NCI-H2196 (cell line): ENCODE results near the gene OR8B3.
A peak's percentile ranks its signal among the peaks of the same experiment; 100 is the strongest.
"Not testable (repeated sequence)": the region's sequence is repeated elsewhere in the genome, so short reads cannot be mapped to it uniquely, and the experiment has no call there.

Experiments used
- DNase-seq: peaks from one replicate; lab custom pipeline; 2025; ENCODE audit not compliant: unreplicated experiment; lab: John Stamatoyannopoulos, UW

Gene OR8B3, protein sequence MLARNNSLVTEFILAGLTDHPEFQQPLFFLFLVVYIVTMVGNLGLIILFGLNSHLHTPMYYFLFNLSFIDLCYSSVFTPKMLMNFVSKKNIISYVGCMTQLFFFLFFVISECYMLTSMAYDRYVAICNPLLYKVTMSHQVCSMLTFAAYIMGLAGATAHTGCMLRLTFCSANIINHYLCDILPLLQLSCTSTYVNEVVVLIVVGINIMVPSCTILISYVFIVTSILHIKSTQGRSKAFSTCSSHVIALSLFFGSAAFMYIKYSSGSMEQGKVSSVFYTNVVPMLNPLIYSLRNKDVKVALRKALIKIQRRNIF

GRCh38 chr11:124398924-124399323 is at the start of gene OR8B3:
OR8B3 (minus strand) TSS chr11:124399024; CDS start chr11:124397351, 1,673 bp downstream.
- DNase-seq = no peak

DNA sequence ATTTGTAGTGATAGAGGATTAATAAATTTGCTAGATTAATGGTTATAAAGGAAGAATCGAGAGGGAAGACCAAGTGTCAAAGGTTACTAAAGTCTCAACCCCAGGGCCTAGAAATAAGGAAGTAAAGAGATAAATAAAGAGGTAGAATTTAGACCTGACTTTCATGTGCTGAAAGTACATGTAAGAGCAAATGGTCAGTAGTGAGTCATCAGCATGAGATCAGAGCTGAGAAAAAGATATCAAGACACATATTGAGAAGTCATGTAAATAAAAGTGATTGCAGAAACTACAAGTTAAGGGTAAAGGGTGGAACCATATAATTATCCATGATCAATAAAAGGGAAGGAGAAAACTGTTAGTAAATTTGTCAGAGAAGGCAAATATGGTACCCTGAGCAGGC is 48.1 kb upstream of the OR8B3 start:
- DNase-seq = no peak

DNA sequence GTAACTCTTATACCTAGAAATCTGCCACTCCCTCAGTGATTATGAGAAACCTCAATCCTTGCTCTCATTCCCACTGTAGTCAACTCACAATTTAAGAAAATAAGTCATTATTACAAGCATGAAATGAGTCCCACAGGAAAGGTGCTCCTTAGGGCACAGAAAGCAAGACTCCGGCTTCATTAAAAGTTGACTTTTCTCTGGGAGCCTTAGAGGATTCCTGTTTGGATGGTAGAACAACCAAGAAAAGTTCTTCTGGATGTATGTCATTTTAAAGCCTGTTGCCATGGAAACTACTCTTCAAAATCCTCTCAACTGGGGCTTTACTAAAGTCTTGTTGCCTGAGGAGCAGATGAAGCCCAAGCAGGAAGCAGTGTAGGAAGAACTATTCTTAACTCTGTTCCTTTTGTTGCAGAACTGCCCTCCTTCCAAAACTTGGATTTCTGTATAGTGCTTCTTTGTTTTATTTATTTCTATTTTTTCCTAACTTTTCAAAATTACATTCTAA is 46.9 kb upstream of the OR8B3 start, which contains the start of gene OR8B8:
OR8B8 (minus strand) TSS at position 51 of the 505 bp plus-strand sequence. CDS start 4,611 bp downstream, outside the sequence.
- DNase-seq = no peak

DNA sequence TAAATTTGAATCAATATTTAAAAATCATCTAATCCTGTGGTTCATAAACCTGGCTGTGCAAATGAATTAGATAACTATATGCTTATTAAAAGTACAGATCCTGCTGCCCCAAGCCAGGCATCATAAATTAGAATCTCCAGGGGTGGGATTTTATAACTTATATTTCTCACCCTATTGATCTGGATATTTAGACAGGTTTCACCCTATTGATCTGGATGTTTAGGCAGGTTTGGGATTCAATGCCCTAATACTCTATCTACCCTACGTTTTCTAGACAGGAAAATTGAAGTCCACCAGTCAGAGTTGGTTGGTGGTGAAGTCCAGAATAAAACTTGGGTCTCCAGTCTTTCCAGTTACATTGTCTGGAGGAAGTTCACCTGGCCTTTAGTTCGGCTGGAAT is 44.0 kb upstream of the OR8B3 start:
- DNase-seq = no peak

DNA sequence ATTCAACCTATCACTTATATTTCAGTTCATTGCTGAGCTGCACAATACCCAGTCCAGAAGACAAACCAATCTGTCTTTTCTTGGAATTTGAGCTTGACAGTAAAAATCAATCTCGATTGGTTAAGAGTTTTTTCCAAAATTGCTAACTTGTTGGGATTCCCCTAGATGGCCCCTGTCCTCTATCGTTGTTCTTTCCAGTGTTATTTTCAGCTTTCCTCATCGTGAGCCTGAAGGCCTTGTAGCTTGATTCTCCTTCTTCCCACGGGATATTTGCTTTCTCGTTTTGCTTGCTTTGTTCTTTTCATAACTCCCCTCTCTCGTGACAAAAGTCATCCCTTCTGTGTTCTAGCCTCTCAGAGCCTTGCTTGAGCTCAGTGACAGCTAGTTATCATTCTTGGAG is 43.6 kb upstream of the OR8B3 start:
- DNase-seq = no peak

DNA sequence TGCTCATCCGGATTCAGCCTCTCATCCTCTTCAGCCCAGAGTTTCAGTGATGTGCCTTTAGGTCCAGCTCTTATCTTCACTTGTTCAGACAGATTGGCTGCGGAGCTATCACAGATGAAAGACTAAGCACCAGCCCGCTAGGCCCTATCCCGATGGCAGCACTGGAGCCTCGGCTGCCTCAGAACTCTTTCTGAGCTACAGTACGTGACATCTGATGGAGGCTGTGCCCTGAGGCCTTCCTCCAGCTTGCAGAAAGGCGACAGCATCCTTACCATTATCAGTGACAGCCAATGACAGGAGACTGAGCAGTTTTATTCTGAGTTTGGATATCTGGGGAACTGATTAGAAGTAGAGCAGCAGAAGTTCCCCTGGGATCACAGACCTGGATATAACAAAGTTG is 42.7 kb upstream of the OR8B3 start:
- no peak for DNase-seq

DNA sequence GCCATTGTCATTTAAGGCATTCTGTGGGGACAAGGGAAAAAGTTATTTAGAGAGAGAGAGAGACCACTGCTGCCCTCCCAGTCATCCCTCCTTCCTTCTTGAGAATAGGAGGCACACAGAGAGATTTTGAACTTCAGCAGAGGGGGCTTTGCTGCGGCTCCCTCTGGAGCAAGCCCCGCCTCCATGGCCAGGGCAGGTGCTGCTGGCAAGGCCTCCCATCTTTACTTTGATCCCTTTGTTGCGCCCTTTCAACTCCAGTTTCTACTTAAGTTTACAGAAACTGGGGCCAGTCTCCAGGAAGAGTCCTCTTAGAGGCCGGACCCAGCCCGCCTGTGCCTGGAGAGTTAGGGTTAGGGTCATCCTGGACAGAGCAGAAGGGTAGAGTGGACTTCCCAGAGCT is 42.3 kb upstream of the OR8B3 start:
- no peak for DNase-seq

DNA sequence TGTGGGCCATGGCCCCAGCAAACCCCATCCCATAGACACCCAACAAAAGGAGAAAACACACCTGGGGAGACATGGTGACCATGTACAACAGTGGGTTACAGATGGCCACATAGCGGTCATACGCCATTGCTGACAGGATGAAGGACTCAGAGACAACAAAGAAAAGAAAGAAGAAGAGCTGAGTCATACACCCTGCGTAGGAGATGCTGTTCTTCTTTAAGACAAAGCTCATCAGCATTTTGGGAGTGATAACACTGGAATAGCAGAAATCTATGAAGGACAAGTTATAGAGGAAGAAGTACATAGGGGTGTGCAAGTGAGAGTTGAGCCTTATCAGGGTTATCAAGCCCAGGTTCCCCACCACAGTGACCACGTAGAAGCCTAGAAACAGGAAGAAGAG is 41.8 kb upstream of the OR8B3 start:
- DNase-seq = no peak

DNA sequence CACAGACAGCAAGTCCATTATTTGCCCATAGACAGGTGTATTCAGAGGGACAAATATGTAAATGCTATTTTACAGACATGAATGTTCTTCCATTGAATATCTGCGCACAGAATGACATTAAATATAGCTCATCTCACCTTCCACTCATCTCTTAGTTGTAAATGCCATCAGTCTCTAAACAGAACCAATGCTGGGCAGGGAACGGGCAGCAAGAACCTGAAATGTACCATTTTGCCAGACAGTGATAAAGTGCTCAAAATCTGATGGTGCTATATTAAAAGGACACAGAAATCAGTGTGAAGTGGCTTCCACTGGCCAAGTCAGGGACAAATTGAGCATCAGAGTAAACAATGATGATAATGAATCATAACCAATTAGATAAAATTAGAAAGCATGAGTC is 35.9 kb upstream of the OR8B3 start:
- no peak for DNase-seq

- no peak for DNase-seq
These were observed 30.8 kb upstream of the OR8B3 start for GRCh38 chr11:124429599-124429998.

DNA sequence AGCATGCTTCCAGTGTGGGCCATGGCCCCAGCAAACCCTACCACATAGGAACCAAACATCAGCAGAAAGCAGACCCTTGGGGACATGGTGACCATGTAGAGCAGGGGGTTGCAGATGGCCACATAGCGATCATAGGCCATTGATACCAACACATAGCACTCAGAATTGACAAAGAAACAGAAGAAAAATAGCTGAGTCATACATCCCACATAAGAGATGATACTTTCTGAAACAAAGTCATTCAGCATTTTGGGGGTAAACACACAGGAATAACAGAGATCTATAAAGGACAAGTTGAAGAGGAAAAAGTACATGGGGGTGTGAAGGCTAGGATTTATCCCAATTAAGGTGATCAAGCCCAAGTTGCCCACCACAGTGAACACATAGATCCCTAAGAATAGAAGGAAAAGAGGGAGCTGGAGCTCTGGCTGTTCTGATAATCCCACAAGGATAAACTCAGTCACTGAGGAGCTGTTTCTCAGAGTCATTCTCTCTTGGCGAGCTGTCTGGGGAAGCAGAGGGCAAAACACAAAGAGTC is 25.6 kb upstream of the OR8B3 start, which contains the start of gene OR8B4:
OR8B4 (minus strand) TSS at position 488 of the 538 bp plus-strand sequence; CDS start at position 488, 0 bp downstream.
- no peak for DNase-seq

DNA sequence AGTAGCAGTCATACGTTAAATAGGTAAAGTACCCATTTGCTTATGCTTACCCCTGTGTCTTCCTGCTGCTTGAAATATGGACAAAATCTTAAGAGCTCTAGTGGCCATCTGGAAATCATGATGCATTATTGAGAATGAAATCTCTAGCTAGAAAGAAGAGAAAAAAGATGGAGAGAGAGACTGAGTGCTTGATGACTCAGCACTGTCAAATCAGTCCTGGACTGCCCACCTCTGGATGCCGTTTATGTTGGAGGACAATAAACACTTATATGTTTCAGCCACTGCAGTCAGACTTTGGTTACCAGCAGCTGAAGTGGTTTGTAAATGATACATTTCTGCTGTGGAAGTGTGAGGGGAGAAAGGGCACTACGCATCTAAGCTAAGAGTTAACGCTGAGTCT is 22.2 kb upstream of the OR8B3 start:
- DNase-seq = no peak

GRCh38 chr11:124415356-124415923 is 16.6 kb upstream of the OR8B3 start:
- DNase-seq = peak; percentile 15

- no peak for DNase-seq
These were observed 11.1 kb upstream of the OR8B3 start for GRCh38 chr11:124409906-124410305.

GRCh38 chr11:124405581-124405980 is 6.8 kb upstream of the OR8B3 start:
- no peak for DNase-seq

- not testable (repeated sequence) for DNase-seq
These were observed 4.4 kb upstream of the OR8B3 start for GRCh38 chr11:124403186-124403585.

GRCh38 chr11:124402326-124402922 is 3.6 kb upstream of the OR8B3 start:
- DNase-seq = peak; percentile 28

- DNase-seq = not testable (repeated sequence)
These were observed 2.0 kb downstream of the OR8B3 start for GRCh38 chr11:124396847-124397246.

- no peak for DNase-seq
These were observed 4.4 kb downstream of the OR8B3 start for GRCh38 chr11:124394408-124394807.

- DNase-seq = no peak
These were observed 14.4 kb downstream of the OR8B3 start, which contains the start of gene OR8B2 for GRCh38 chr11:124384399-124384798. OR8B2 (minus strand) TSS chr11:124384499; CDS start chr11:124383343, 1,156 bp downstream.

DNA sequence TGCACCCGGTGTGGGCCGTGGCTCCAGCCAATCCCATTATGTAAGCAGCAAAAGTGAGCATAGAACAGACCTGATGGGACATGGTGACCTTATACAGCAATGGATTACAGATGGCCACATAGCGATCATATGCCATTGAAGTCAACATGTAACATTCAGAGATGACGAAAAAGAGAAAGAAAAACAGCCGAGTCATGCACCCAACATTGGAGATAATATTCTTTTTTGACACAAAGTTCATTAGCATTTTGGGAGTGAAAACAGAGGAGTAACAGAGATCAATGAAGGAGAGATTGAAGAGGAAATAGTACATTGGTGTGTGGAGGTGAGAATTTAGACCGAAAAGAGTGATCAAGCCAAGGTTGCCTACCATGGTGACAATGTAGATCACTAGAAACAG is 16.0 kb downstream of the OR8B3 start:
- DNase-seq = not testable (repeated sequence)

- no peak for DNase-seq
These were observed 18.2 kb downstream of the OR8B3 start for GRCh38 chr11:124380585-124380984.
